Spinal cord (tissue), 10 donors: Measurements from ENCODE around the gene RTL3. TPM values are rescaled to one million over a fixed set of nuclear protein-coding genes. Genes with fewer than 3 reads are reported as not detected.
A peak's percentile ranks its signal among the peaks of the same experiment; 100 is the strongest.

Source experiments
- DNase-seq, 6 donors: peaks; one replicate each; pipeline versions ENCODE4 v3.0.0 to v3.0.0-alpha.2; 2013 to 2015; ENCODE audit warnings: low spot score in 6 of 6, low read depth in 4 of 6
- H3K27ac ChIP-seq: one replicate; pipeline ENCODE4 v1.5.1; 2013; ENCODE audit warnings: low read depth, low read length, control low read depth
- H3K27me3 ChIP-seq: one replicate; pipeline ENCODE4 v1.6.1; 2013; ENCODE audit warnings: low read length; ENCODE audit not compliant: control insufficient read depth, insufficient read depth
- H3K36me3 ChIP-seq: one replicate; pipeline ENCODE4 v1.6.1; 2013; ENCODE audit warnings: low read length; ENCODE audit not compliant: control insufficient read depth, insufficient read depth
- H3K4me1 ChIP-seq: one replicate; pipeline ENCODE4 v1.6.1; 2013; ENCODE audit warnings: low read length; ENCODE audit not compliant: control insufficient read depth, insufficient read depth
- H3K4me3 ChIP-seq: one replicate; pipeline ENCODE4 v1.5.1; 2013; ENCODE audit warnings: low read depth, low read length, control low read depth
- H3K9me3 ChIP-seq: one replicate; pipeline ENCODE4 v1.6.1; 2013; ENCODE audit warnings: low read length; ENCODE audit not compliant: control insufficient read depth, insufficient read depth
- WGBS: methylation state at CpG from one replicate; pipeline ENCODE4 v1.1.5; 2013; ENCODE audit warnings: missing lambda C conversion rate; ENCODE audit not compliant: insufficient coverage; 5-methylcytosine and 5-hydroxymethylcytosine counted together
- polyA plus RNA-seq, 2 donors: library from polyadenylated mRNA; unstranded; fragments of 120-200 nt; gene quantifications; one replicate each; pipeline ENCODE4 v1.2.1, GENCODE V29; 2013; ENCODE audit not compliant: insufficient read length in 2 of 2
- total RNA-seq, 2 donors: library from RNA; depleted of rRNA in 1 of 2; stranded (reverse); fragments of 120-200 nt in 1 of 2; fragments of >200 nt in 1 of 2; gene quantifications; one replicate each; pipeline versions ENCODE4 v1.2.3 to v1.2.4, GENCODE V29; 2013 to 2014
- donor health status: healthy.

RTL3 gene
- total and polyA plus RNA-seq, 4 donors, result 0.10 TPM; not detected in 3

- Histone ChIP-seq H3K4me3 (no peak overlapping the region), H3K36me3 (no peaks in the 10 kb centered on the region), H3K27ac (no peak overlapping the region), H3K4me1 (no peaks in the 10 kb centered on the region), H3K27me3 (no peaks in the 10 kb centered on the region), H3K9me3 (no peaks in the 10 kb centered on the region)
- WGBS, result 33% methylated on average over 1 of the region's 2 CpGs
- DNase-seq, result no peak
These were observed 33.9 kb downstream of the RTL3 start for GRCh38 chrX:78624962-78625909.

- Histone ChIP-seq H3K27me3 (no peaks in the 10 kb centered on the region), H3K9me3 (no peaks in the 10 kb centered on the region), H3K4me3 (no peak overlapping the region), H3K4me1 (no peaks in the 10 kb centered on the region), H3K27ac (no peak overlapping the region), H3K36me3 (no peaks in the 10 kb centered on the region)
- DNase-seq, result no peak
- 50% methylated on average over 1 of the region's 1 CpG for WGBS
These were observed 34.7 kb downstream of the RTL3 start for GRCh38 chrX:78624426-78624825.

- no peaks in the 10 kb centered on the region for H3K36me3 ChIP-seq
- no peaks in the 10 kb centered on the region for H3K27me3 ChIP-seq
- H3K9me3 ChIP-seq, result peaks cover 2% of the 10 kb centered on the region
- H3K27ac ChIP-seq, result no peak overlapping the region
- no peaks in the 10 kb centered on the region for H3K4me1 ChIP-seq
- no peak for DNase-seq
- WGBS, result 11% methylated on average over 1 of the region's 1 CpG
- no peak overlapping the region for H3K4me3 ChIP-seq
These were observed 36.3 kb downstream of the RTL3 start for GRCh38 chrX:78622831-78623230.

- Histone ChIP-seq H3K9me3 (peaks cover 2% of the 10 kb centered on the region), H3K27me3 (no peaks in the 10 kb centered on the region), H3K4me1 (no peaks in the 10 kb centered on the region), H3K4me3 (no peak overlapping the region), H3K27ac (no peak overlapping the region), H3K36me3 (no peaks in the 10 kb centered on the region)
- 80% methylated on average over 2 of the region's 3 CpGs for WGBS
- peak in 1 of 6 donors; percentile 16 for DNase-seq
These were observed 39.3 kb downstream of the RTL3 start for GRCh38 chrX:78619834-78620233.

GRCh38 chrX:78618987-78619386 is 40.1 kb downstream of the RTL3 start:
- peaks cover 2% of the 10 kb centered on the region for H3K9me3 ChIP-seq
- no peak overlapping the region for H3K4me3 ChIP-seq
- no peaks in the 10 kb centered on the region for H3K27me3 ChIP-seq
- no peak overlapping the region for H3K27ac ChIP-seq
- no peak for DNase-seq
- WGBS, result 100% methylated on average over 1 of the region's 2 CpGs
- H3K36me3 ChIP-seq, result no peaks in the 10 kb centered on the region
- no peaks in the 10 kb centered on the region for H3K4me1 ChIP-seq

GRCh38 chrX:78614264-78614663 is 44.9 kb downstream of the RTL3 start:
- H3K4me3 ChIP-seq, result no peak overlapping the region
- no peak overlapping the region for H3K27ac ChIP-seq
- H3K36me3 ChIP-seq, result no peaks in the 10 kb centered on the region
- no peak for DNase-seq
- H3K4me1 ChIP-seq, result no peaks in the 10 kb centered on the region
- no peaks in the 10 kb centered on the region for H3K27me3 ChIP-seq
- WGBS, result no CpG with 5 or more reads among the region's 1 CpG
- peaks cover 2% of the 10 kb centered on the region for H3K9me3 ChIP-seq

Other genes with a start within 250 kb of the RTL3 start
- gene LPAR4, start 88.4 kb upstream of the RTL3 start, total RNA-seq, result 10 to 100 TPM; 12.1 to 12.6 TPM
- 10 to 100 TPM; 15.5 to 25.6 TPM for gene LPAR4, start 88.4 kb upstream of the RTL3 start, polyA plus RNA-seq